Middle frontal gyrus (tissue), 1 donor: Measurements from ENCODE around the gene TPD52L1.

Experiments used
- DNase-seq: peaks from one replicate; pipeline ENCODE4 v3.0.0-alpha.2; 2015; ENCODE audit warnings: low spot score; ENCODE audit errors: extremely low spot score

Gene TPD52L1

GRCh38 chr6:125236536-125237327 lies 83.2 kb downstream of the TPD52L1 start:
- DNase-seq, result no peak

- no peak for DNase-seq
Observed at GRCh38 chr6:125237764-125238163, 84.2 kb downstream of the TPD52L1 start.

- DNase-seq, result no peak
Observed at GRCh38 chr6:125245109-125245508, 91.5 kb downstream of the TPD52L1 start.

- no peak for DNase-seq
Observed at GRCh38 chr6:125245523-125246264, 92.1 kb downstream of the TPD52L1 start.

GRCh38 chr6:125246566-125246965 lies 93.0 kb downstream of the TPD52L1 start:
- DNase-seq, result no peak

- no peak for DNase-seq
Observed at GRCh38 chr6:125248136-125248535, 94.6 kb downstream of the TPD52L1 start.

GRCh38 chr6:125250511-125250910 lies 96.9 kb downstream of the TPD52L1 start:
- no peak for DNase-seq

- DNase-seq, result no peak
Observed at GRCh38 chr6:125251516-125252220, 98.1 kb downstream of the TPD52L1 start.

- DNase-seq, result no peak
Observed at GRCh38 chr6:125252891-125253290, 99.3 kb downstream of the TPD52L1 start.

GRCh38 chr6:125253881-125254280 lies 100.3 kb downstream of the TPD52L1 start:
- no peak for DNase-seq

GRCh38 chr6:125254321-125254720 lies 100.7 kb downstream of the TPD52L1 start:
- no peak for DNase-seq

GRCh38 chr6:125255201-125255600 lies 101.6 kb downstream of the TPD52L1 start:
- DNase-seq, result no peak

GRCh38 chr6:125257351-125257750 lies 103.8 kb downstream of the TPD52L1 start:
- DNase-seq, result no peak

- DNase-seq, result no peak
Observed at GRCh38 chr6:125258651-125259353, 105.2 kb downstream of the TPD52L1 start.

GRCh38 chr6:125259354-125259736 lies 105.8 kb downstream of the TPD52L1 start:
- DNase-seq, result no peak

- no peak for DNase-seq
Observed at GRCh38 chr6:125262016-125263013, 108.7 kb downstream of the TPD52L1 start.

GRCh38 chr6:125264476-125264875 lies 110.9 kb downstream of the TPD52L1 start:
- no peak for DNase-seq

GRCh38 chr6:125267806-125268523 lies 114.4 kb downstream of the TPD52L1 start:
- DNase-seq, result no peak

- DNase-seq, result no peak
Observed at GRCh38 chr6:125268765-125269164, 115.2 kb downstream of the TPD52L1 start.
